B cell (primary cell): ENCODE data around the gene AP5B1. TPM values are rescaled to one million over a fixed set of nuclear protein-coding genes. Genes with fewer than 3 reads are reported as not detected.

Experiments used
- ATAC-seq: fragments of 200-7000 bp; cut with Tn5 transposase; one replicate; pipeline ENCODE4 v1.10.0; 2021; ENCODE audit warnings: low read depth, mild to moderate bottlenecking, moderate number of reproducible peaks, moderate library complexity
- CTCF ChIA-PET: fragments of 350-600 bp; sonication (Branson Sonifier 250); formaldehyde crosslinking; loops from one replicate; lab custom pipeline; 2021; ENCODE audit warnings: antibody characterized with exemption, inconsistent platforms; lab: Charles Lee
- POLR2A ChIA-PET: fragments of 350-600 bp; sonication (Branson Sonifier 250); formaldehyde crosslinking; loops from one replicate; lab custom pipeline; 2021; ENCODE audit warnings: antibody characterized with exemption; lab: Charles Lee
- DNase-seq: peaks from one replicate; pipeline ENCODE4 v3.0.0; 2013
- H2AFZ ChIP-seq: 2 replicates; pipeline ENCODE4 v1.6.1; 2012; ENCODE audit warnings: mild to moderate bottlenecking, low read depth, low read length; ENCODE audit not compliant: insufficient read depth, poor library complexity, severe bottlenecking
- H3K27ac ChIP-seq, 2 donors: 1 replicate in 1 of 2; 2 replicates in 1 of 2; pipeline ENCODE4 v1.5.1; 2012 to 2013; ENCODE audit warnings: low read length in 2 of 2, mild to moderate bottlenecking in 2 of 2, moderate library complexity in 1 of 2
- H3K27me3 ChIP-seq, 4 experiments: fragments of 200-600 bp in 1 of 4; sonication (generic) in 1 of 4; replicated peaks in 1 of 4; 1 replicate in 2 of 4; 2 replicates in 2 of 4; pipeline versions ENCODE4 v1.6.1 to v1.7.0; 2013 to 2016; ENCODE audit warnings: low read length in 3 of 4, mild to moderate bottlenecking in 2 of 4, mixed read lengths in 1 of 4, moderate library complexity in 1 of 4; ENCODE audit not compliant: insufficient read depth in 4 of 4, control insufficient read depth in 3 of 4; ENCODE audit errors: control extremely low read depth in 1 of 4
- H3K36me3 ChIP-seq, 2 experiments: replicated peaks in 1 of 2; 1 replicate in 1 of 2; 2 replicates in 1 of 2; pipeline versions ENCODE4 v1.6.1 to v1.7.1; 2013; ENCODE audit warnings: low read length in 1 of 2; ENCODE audit not compliant: insufficient read depth in 2 of 2, control insufficient read depth in 1 of 2; ENCODE audit errors: control extremely low read depth in 1 of 2, extremely low read depth in 1 of 2
- H3K4me1 ChIP-seq, 2 donors: fragments of 200-600 bp in 1 of 2; sonication (generic) in 1 of 2; 1 replicate in 1 of 2; 2 replicates in 1 of 2; pipeline versions ENCODE4 v1.5.1 to v1.6.1; 2013 to 2017; ENCODE audit warnings: low read length in 2 of 2; ENCODE audit not compliant: control insufficient read depth in 2 of 2, insufficient read depth in 2 of 2
- H3K4me2 ChIP-seq: replicated peaks from 2 replicates; pipeline ENCODE3; 2012; ENCODE audit warnings: mild to moderate bottlenecking, low read depth, low read length; ENCODE audit not compliant: poor library complexity, severe bottlenecking
- H3K4me3 ChIP-seq, 5 experiments: fragments of 200-600 bp in 1 of 5; sonication (generic) in 1 of 5; 1 replicate in 3 of 5; 2 replicates in 2 of 5; pipeline versions ENCODE4 v1.5.1 to v1.7.0; 2011 to 2016; ENCODE audit warnings: low read length in 4 of 5, mild to moderate bottlenecking in 4 of 5, low read depth in 2 of 5, control low read depth in 1 of 5, moderate library complexity in 1 of 5; ENCODE audit not compliant: insufficient read depth in 1 of 5; ENCODE audit errors: control extremely low read depth in 1 of 5, extremely low read depth in 1 of 5
- H3K79me2 ChIP-seq: fragments of 200-600 bp; sonication (generic); one replicate; pipeline ENCODE4 v1.6.0; 2016; ENCODE audit warnings: low read length; ENCODE audit not compliant: control insufficient read depth, insufficient read depth
- H3K9ac ChIP-seq: fragments of 200-600 bp; sonication (generic); 2 replicates; pipeline ENCODE4 v1.6.1; 2017; ENCODE audit warnings: mild to moderate bottlenecking, low read length, moderate library complexity
- H3K9me3 ChIP-seq, 3 donors: one replicate each; pipeline versions ENCODE4 v1.6.1 to v1.7.1; 2013; ENCODE audit warnings: low read length in 2 of 3; ENCODE audit not compliant: control insufficient read depth in 2 of 3, insufficient read depth in 1 of 3; ENCODE audit errors: control extremely low read depth in 1 of 3
- H4K20me1 ChIP-seq: 2 replicates; pipeline ENCODE4 v1.6.0; 2012; ENCODE audit warnings: mild to moderate bottlenecking, low read length; ENCODE audit not compliant: insufficient read depth, control insufficient read depth, poor library complexity, severe bottlenecking
- H3K27ac Mint-ChIP-seq: one replicate; pipeline ENCODE4 v1.8.0; 2021; ENCODE audit warnings: mixed read lengths
- H3K27me3 Mint-ChIP-seq: one replicate; pipeline ENCODE4 v1.8.0; 2021; ENCODE audit warnings: mixed read lengths
- H3K4me1 Mint-ChIP-seq: one replicate; pipeline ENCODE4 v1.8.0; 2021; ENCODE audit warnings: mixed read lengths
- H3K4me3 Mint-ChIP-seq: one replicate; pipeline ENCODE4 v1.8.0; 2021; ENCODE audit warnings: mixed read lengths
- H3K9me3 Mint-ChIP-seq: one replicate; pipeline ENCODE4 v1.8.0; 2022; ENCODE audit warnings: mixed read lengths; ENCODE audit not compliant: insufficient read depth
- EZH2 ChIP-seq: IDR thresholded peaks from 2 replicates; pipeline ENCODE4 v1.6.1; 2012; ENCODE audit warnings: borderline replicate concordance, low read depth, mild to moderate bottlenecking, moderate library complexity, low read length; ENCODE audit not compliant: insufficient read depth, poor library complexity, severe bottlenecking
- WGBS: methylation state at CpG from one replicate; pipeline ENCODE4 v1.1.5; 2013; ENCODE audit warnings: missing lambda C conversion rate; ENCODE audit not compliant: insufficient coverage; 5-methylcytosine and 5-hydroxymethylcytosine counted together
- intact Hi-C: fragments of 100-400 bp; cut with micrococcal nuclease; formaldehyde crosslinking; loops from one replicate; pipeline ENCODE4 v1.10.0; 2022
- polyA plus RNA-seq: library from polyadenylated mRNA; depleted of rRNA; stranded (reverse); fragments of >200 nt; gene quantifications from 2 replicates; pipeline ENCODE4 v1.2.3, GENCODE V29; 2012
- total RNA-seq, 2 donors: library from RNA; stranded (reverse); fragments of 120-200 nt in 1 of 2; gene quantifications; 1 replicate in 1 of 2; 2 replicates in 1 of 2; pipeline versions ENCODE4 v1.2.3 to v1.2.4, GENCODE V29; 2013 to 2022
- TF ChIP-seq, protein P1 (sequence below): fragments of 200-600 bp; IDR thresholded peaks from one replicate; pipeline ENCODE4 v1.8.0; 2022; ENCODE audit warnings: antibody characterized with exemption, mild to moderate bottlenecking

Gene AP5B1
- total and polyA plus RNA-seq, 2 donors (not counting 1 experiment from before 2014, with no cell fraction given): 9.6 to 25.2 TPM

DNA sequence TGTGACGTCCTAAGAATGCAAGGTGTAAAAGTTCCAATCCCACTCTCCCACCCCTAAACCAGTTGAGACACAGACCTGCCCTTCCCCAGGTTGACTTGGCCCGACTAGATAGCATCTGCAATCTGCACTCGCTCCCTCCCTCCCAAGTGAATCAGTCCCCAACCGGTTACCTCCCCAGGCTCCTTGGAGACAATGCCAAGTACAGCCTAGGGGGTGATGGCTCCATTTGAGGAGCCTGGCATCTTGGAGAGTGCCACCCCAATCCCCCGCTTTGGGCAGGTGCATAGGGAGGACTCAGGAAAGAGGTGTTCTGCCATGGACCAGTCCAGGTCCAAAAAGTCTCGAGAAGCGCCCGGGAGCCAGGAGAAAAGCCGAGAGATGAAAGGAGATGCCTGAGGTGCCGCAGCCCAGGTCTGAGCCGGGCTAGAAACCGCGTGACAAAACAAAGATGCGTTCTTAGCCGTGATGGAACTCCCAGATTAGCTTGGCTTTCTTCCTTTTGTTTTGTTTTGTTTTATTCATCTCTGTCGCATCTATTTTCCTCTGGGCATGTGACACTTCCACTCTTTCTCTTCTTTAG is 34.3 kb upstream of the AP5B1 start:
- Histone ChIP-seq H2AFZ (no peak overlapping the region), H4K20me1 (no peaks in the 10 kb centered on the region), H3K4me3 (no peak overlapping the region), H3K36me3 (no peaks in the 10 kb centered on the region), H3K79me2 (no peaks in the 10 kb centered on the region), H3K27me3 (no peaks in the 10 kb centered on the region), H3K4me1 (peaks cover 6 to 13% of the 10 kb centered on the region in 2 donors), H3K27ac (no peak overlapping the region), H3K9me3 (no peaks in the 10 kb centered on the region), H3K9ac (no peak overlapping the region), H3K4me2 (no peak overlapping the region)
- whole genome bisulfite sequencing: 92% methylated on average over 13 of the region's 16 CpGs
- CTCF ChIA-PET: interaction anchor here (4.5 to 6.1 kb wide), 3 partner anchors 25 to 103 kb away, joined by 48 to 90 read pairs (median 49); partner anchors contain the start of genes AP5B1, KAT5 and OVOL1
- H3K27me3 Mint-ChIP-seq: peaks cover 4% of the 10 kb centered on the region
- intact Hi-C loops: loop anchor here (5.0 kb wide), 1 partner anchor 48 kb away; no protein-coding TSS in a partner anchor
- POLR2A ChIA-PET: interaction anchor here (1.0 kb wide), 1 partner anchor 485 kb away, joined by 3 read pairs; no protein-coding TSS in a partner anchor
- no peak for DNase-seq
- H3K4me1 Mint-ChIP-seq: peaks cover 9% of the 10 kb centered on the region
- no peak for ATAC-seq
- H3K9me3 Mint-ChIP-seq: no peaks in the 10 kb centered on the region
- H3K4me3 Mint-ChIP-seq: no peak overlapping the region
- no peak overlapping the region for H3K27ac Mint-ChIP-seq
- TF ChIP-seq EZH2: no peak
- TF ChIP-seq, protein P1, sequence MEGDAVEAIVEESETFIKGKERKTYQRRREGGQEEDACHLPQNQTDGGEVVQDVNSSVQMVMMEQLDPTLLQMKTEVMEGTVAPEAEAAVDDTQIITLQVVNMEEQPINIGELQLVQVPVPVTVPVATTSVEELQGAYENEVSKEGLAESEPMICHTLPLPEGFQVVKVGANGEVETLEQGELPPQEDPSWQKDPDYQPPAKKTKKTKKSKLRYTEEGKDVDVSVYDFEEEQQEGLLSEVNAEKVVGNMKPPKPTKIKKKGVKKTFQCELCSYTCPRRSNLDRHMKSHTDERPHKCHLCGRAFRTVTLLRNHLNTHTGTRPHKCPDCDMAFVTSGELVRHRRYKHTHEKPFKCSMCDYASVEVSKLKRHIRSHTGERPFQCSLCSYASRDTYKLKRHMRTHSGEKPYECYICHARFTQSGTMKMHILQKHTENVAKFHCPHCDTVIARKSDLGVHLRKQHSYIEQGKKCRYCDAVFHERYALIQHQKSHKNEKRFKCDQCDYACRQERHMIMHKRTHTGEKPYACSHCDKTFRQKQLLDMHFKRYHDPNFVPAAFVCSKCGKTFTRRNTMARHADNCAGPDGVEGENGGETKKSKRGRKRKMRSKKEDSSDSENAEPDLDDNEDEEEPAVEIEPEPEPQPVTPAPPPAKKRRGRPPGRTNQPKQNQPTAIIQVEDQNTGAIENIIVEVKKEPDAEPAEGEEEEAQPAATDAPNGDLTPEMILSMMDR: no peak
